Stomach (tissue), 9 donors: ENCODE data around the gene SLC5A10. TPM values are rescaled to one million over a fixed set of nuclear protein-coding genes. Genes with fewer than 3 reads are reported as not detected.

Source experiments
- DNase-seq, 2 donors: peaks; one replicate each; pipeline versions ENCODE4 v3.0.0 to v3.0.0-alpha.2; 2013 to 2019
- H3K27ac ChIP-seq, 5 donors: fragments of 200-600 bp in 4 of 5; sonication (generic) in 4 of 5; one replicate each; pipeline ENCODE4 v1.5.1; 2013 to 2019; ENCODE audit warnings: mild to moderate bottlenecking in 1 of 5, moderate library complexity in 1 of 5
- H3K27me3 ChIP-seq, 3 donors: fragments of 200-600 bp; sonication (generic); one replicate each; pipeline ENCODE4 v1.5.1; 2017 to 2019; ENCODE audit warnings: mixed run types in 1 of 3
- H3K36me3 ChIP-seq, 4 donors: fragments of 200-600 bp; sonication (generic); 1 replicate in 3 of 4; 2 replicates in 1 of 4; pipeline ENCODE4 v1.5.1; 2016 to 2019
- H3K4me1 ChIP-seq, 4 donors: fragments of 200-600 bp; sonication (generic); one replicate each; pipeline ENCODE4 v1.5.1; 2016 to 2019
- H3K4me3 ChIP-seq, 4 donors: fragments of 200-600 bp; sonication (generic) in 3 of 4; one replicate each; pipeline ENCODE4 v1.5.1; 2016 to 2019; ENCODE audit warnings: mild to moderate bottlenecking in 1 of 4
- H3K9me3 ChIP-seq, 4 donors: fragments of 200-600 bp; sonication (generic); one replicate each; pipeline ENCODE4 v1.5.1; 2016 to 2019
- EP300 ChIP-seq: sonication (generic); formaldehyde crosslinking; IDR thresholded peaks from one replicate; pipeline ENCODE4 v1.6.1; 2017; ENCODE audit warnings: antibody characterized with exemption
- POLR2A ChIP-seq, 4 donors: fragments of 450-650 bp; IDR thresholded peaks; one replicate each; pipeline ENCODE4 v1.6.1; 2016; ENCODE audit warnings: antibody characterized with exemption in 4 of 4, control low read depth in 2 of 4, mild to moderate bottlenecking in 1 of 4, moderate library complexity in 1 of 4
- POLR2AphosphoS5 ChIP-seq, 3 donors: sonication (generic); formaldehyde crosslinking; IDR thresholded peaks; one replicate each; pipeline ENCODE4 v1.6.1; 2016; ENCODE audit warnings: antibody characterized with exemption in 3 of 3
- WGBS, 5 donors: extraction: QIAGEN DNeasy Blood & Tissue Kit in 3 of 5; methylation state at CpG; one replicate each; pipeline versions ENCODE4 v1.1.5 to v1.1.7; 2013 to 2018; 5-methylcytosine and 5-hydroxymethylcytosine counted together
- intact Hi-C: fragments of 100-400 bp; cut with DNase I; formaldehyde crosslinking; loops from one replicate; pipeline ENCODE4 v1.15.1; 2023; ENCODE audit warnings: low total_unique reads
- polyA plus RNA-seq, 3 donors: library from polyadenylated mRNA; stranded (reverse); fragments of 200-250 nt; gene quantifications; one replicate each; pipeline ENCODE4 v1.2.3, GENCODE V29; 2013
- total RNA-seq, 5 donors: library from RNA; depleted of rRNA; stranded (reverse); fragments of >200 nt; gene quantifications; one replicate each; pipeline versions ENCODE4 v1.1.0 to v1.2.3, GENCODE V29; 2014 to 2016
- TF ChIP-seq, protein P1 (sequence below), 7 experiments: fragments of 450-650 bp in 4 of 7; fragments of 200-600 bp in 3 of 7; sonication (generic) in 3 of 7; IDR thresholded peaks; one replicate each; pipeline ENCODE4 v1.5.1; 2016 to 2019; ENCODE audit warnings: antibody characterized with exemption in 7 of 7, control low read depth in 2 of 7, mild to moderate bottlenecking in 1 of 7
- donor health status: healthy with polysubstance abuse.
- donor health status: Bipolar disorder and iron deficiency.
- donor health status: healthy.

Gene SLC5A10
- total and polyA plus RNA-seq, 8 donors: 0.06 to 0.46 (median 0.13) TPM; not detected in 5

DNA sequence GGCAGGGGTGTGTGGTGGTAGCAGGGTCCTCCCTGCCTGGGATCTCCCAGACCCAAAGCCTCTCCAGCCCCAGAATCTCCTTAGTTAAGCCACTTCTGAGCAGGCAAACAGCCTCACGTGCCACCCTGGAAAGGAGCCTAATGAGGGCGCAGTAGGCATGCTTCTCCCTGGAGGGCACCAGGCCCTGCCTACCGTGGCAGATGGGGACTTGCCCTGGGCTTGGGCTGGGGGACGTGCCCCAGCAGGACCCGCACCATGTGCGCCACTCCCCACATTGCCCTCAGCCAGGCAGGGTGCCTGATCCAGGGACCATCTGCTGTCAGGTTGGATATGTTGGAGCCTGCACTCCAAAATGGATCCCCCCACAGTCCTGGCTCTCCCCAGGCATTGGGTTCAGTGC lies 38.4 kb downstream of the SLC5A10 start:
- Histone ChIP-seq H3K4me3 (no peak overlapping the region), H3K27ac (peak overlapping the region in 2 of 5 donors; percentile 20 to 79), H3K9me3 (peaks cover 0 to 3% (median under 1%) of the 10 kb centered on the region in 4 donors), H3K36me3 (peaks cover 0 to 23% (median 16%) of the 10 kb centered on the region in 4 donors), H3K27me3 (no peaks in the 10 kb centered on the region), H3K4me1 (peaks cover 25 to 76% (median 54%) of the 10 kb centered on the region in 4 donors)
- no peak for DNase-seq
- TF ChIP-seq, protein P1, sequence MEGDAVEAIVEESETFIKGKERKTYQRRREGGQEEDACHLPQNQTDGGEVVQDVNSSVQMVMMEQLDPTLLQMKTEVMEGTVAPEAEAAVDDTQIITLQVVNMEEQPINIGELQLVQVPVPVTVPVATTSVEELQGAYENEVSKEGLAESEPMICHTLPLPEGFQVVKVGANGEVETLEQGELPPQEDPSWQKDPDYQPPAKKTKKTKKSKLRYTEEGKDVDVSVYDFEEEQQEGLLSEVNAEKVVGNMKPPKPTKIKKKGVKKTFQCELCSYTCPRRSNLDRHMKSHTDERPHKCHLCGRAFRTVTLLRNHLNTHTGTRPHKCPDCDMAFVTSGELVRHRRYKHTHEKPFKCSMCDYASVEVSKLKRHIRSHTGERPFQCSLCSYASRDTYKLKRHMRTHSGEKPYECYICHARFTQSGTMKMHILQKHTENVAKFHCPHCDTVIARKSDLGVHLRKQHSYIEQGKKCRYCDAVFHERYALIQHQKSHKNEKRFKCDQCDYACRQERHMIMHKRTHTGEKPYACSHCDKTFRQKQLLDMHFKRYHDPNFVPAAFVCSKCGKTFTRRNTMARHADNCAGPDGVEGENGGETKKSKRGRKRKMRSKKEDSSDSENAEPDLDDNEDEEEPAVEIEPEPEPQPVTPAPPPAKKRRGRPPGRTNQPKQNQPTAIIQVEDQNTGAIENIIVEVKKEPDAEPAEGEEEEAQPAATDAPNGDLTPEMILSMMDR (IDR thresholded peaks at IDR 0.05): no peak
- TF ChIP-seq EP300: no peak
- no peak for TF ChIP-seq POLR2A (IDR thresholded peaks at IDR 0.05)
- TF ChIP-seq POLR2AphosphoS5 (IDR thresholded peaks at IDR 0.05): no peak
- intact Hi-C loops: no loop called here
- 69 to 76% (median 73%) methylated on average over 6 of the region's 6 CpGs; no CpG with 5 or more reads in 1 of the 5 donors for WGBS, 5 donors

DNA sequence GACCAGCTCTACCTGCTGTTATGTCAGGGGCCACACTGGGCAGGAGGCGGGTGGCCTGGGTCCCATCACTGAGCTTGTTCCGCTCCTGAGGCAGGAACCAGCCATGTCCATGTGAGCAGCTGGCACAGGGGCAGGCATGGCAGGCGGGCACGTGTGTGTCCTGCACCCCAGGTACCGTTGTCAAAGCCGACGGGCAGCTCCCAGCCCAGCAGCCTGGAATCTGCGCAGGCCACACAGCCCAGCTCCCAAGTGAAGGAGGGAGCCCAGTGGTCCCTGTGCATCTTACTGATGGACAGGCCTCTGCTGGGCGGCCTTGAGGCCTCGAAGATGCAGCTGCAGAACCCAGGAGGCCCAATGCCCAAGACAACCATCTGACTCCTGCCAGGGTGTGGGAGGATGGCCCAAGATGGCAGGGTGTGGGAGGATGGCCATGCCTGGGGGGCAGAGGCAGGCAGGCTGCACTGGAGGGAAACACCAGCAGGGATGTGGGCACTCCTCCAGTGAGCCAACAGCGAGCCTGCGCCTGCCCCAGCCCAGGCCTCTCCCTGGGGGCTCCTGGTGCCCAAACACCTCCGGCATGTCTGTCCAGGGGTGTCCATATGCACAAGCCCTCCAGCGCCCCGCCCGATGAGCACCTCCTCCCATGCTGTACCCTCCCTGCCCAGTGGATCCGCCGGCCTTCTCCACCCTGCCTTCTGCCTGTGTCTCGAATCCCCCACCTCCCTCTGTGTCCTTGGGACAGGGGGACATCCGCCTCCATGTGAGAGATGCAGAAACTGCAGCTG lies 39.8 kb downstream of the SLC5A10 start:
- Histone ChIP-seq H3K9me3 (peaks cover 0 to 6% (median 2%) of the 10 kb centered on the region in 4 donors), H3K36me3 (peaks cover 0 to 24% (median 10%) of the 10 kb centered on the region in 4 donors), H3K27ac (no peak overlapping the region), H3K4me3 (no peak overlapping the region), H3K27me3 (no peaks in the 10 kb centered on the region), H3K4me1 (peaks cover 25 to 63% (median 48%) of the 10 kb centered on the region in 4 donors)
- intact Hi-C loops: no loop called here
- 85 to 95% (median 87%) methylated on average over 13 to 20 of the region's 20 CpGs for WGBS, 5 donors
- no peak for TF ChIP-seq POLR2AphosphoS5 (IDR thresholded peaks at IDR 0.05)
- no peak for TF ChIP-seq POLR2A (IDR thresholded peaks at IDR 0.05)
- TF ChIP-seq, protein P1 (IDR thresholded peaks at IDR 0.05): no peak
- DNase-seq: no peak

DNA sequence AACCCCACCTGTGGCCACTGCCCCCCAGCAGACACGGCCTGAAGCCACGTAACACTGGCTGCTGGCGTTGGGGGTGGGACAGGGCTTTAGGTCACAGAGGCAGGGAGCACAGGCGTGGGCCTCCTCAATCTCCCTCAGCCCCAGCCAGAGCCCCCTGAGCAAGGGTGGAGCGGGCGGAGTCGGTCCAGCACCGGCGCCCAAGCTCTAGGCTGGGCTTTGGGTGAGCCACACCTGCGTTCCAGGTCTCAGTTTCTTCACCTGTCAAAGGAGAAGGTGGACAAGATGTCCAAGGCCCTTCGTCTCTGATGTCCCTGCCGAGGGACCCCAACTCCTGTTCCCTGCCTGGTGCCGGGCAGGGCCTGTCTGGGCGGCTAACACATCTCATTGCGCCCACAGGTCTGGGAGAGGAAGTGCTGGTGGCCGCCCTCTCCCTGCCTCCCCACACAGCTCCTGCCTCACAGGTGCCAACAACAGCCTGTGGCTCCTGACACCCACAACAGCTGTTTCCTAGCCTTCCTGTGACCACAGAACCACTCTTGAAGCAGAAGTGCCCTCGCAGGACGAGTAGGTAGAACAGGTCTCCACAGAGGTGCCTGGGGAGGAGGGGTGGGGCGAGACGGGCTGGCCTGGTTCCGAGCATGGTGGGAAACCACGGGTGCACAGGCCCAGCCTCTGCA lies 40.6 kb downstream of the SLC5A10 start:
- Histone ChIP-seq H3K4me1 (peaks cover 20 to 58% (median 43%) of the 10 kb centered on the region in 4 donors), H3K4me3 (no peak overlapping the region), H3K36me3 (peaks cover 0 to 16% (median 5%) of the 10 kb centered on the region in 4 donors), H3K27ac (no peak overlapping the region), H3K9me3 (peaks cover 0 to 6% (median 2%) of the 10 kb centered on the region in 4 donors), H3K27me3 (no peaks in the 10 kb centered on the region)
- TF ChIP-seq POLR2A (IDR thresholded peaks at IDR 0.05): no peak
- TF ChIP-seq, protein P1 (IDR thresholded peaks at IDR 0.05): no peak
- no peak for TF ChIP-seq POLR2AphosphoS5 (IDR thresholded peaks at IDR 0.05)
- 67 to 71% (median 68%) methylated on average over 21 to 22 of the region's 22 CpGs for WGBS, 5 donors
- peak in 1 of 2 donors; percentile 43 for DNase-seq
- intact Hi-C loops: no loop called here

DNA sequence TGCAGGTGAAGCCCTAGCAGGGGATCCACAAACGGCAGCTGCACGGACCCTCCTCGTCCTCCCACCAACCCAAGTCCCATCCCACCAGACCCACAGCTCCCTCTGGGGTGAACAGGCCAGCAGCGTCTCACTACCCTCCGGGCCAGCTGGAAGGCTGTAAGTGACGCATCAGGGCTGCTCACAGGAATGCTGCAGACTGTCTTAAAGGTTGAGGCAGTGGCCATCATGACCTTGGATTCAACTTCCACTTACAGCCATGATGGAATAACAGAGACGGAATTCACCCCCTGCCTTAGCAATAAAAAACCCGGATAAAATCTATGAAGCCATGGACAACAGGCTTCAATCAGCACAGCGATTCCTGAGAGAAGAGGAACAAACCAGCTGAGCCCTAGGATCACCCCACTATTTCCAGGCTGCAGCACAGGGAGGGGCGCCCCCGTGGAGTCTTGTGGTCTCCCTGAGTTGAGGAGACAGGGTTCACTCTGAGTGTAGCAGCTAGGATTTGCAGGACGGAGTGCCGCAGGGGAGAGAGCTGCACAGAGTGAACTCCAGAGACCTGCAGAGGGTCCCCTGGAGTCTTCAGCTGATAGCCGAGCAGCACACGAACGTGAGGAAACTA lies 42.1 kb downstream of the SLC5A10 start:
- DNase-seq: peak in 1 of 2 donors; percentile 60
- no peaks in the 10 kb centered on the region for H3K27me3 ChIP-seq
- intact Hi-C loops: no loop called here
- TF ChIP-seq POLR2A (IDR thresholded peaks at IDR 0.05) (no peak), EP300 (no peak), POLR2AphosphoS5 (IDR thresholded peaks at IDR 0.05) (no peak)
- TF ChIP-seq, protein P1 (IDR thresholded peaks at IDR 0.05): no peak
- H3K4me3 ChIP-seq: no peak overlapping the region
- peak overlapping the region in 1 of 5 donors; percentile 33 for H3K27ac ChIP-seq
- peaks cover 0 to 6% (median 2%) of the 10 kb centered on the region in 4 donors for H3K9me3 ChIP-seq
- WGBS, 5 donors: 77 to 84% (median 79%) methylated on average over 15 to 16 of the region's 16 CpGs
- peaks cover 0 to 8% (median 3%) of the 10 kb centered on the region in 4 donors for H3K36me3 ChIP-seq
- peaks cover 5 to 59% (median 36%) of the 10 kb centered on the region in 4 donors for H3K4me1 ChIP-seq
